HG02973 (cell line): ENCODE measurements around the gene HLA-DRA.
"Not testable (repeated sequence)": the region's sequence is repeated elsewhere in the genome, so short reads cannot be mapped to it uniquely, and the experiment has no call there.

ENCODE experiments used
- ATAC-seq: cut with Tn5 transposase; IDR thresholded peaks from one replicate; pipeline ENCODE4 v1.9.1; 2021; ENCODE audit warnings: moderate library complexity; ENCODE audit not compliant: unreplicated experiment

Gene HLA-DRA

DNA sequence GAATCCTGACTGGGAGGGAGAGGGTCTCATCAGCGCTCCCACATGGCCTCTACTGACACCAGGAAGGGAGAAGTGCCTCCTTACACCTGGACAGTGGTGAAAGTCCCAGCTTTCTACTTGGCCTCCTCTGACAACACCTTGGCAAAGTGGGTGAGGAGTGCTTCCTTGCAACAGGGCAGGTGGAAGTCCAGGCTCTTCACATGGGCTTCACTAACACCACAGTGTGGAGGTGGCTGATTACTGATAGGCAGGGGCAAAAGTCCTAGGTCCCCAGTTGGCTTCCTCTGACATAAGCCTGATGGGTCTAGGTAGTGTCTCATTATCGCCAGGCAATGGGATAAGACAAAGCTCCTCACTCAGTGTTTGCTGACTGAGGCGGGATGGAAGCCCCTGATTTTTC is 9.5 kb upstream of the HLA-DRA start:
- ATAC-seq, result no peak

DNA sequence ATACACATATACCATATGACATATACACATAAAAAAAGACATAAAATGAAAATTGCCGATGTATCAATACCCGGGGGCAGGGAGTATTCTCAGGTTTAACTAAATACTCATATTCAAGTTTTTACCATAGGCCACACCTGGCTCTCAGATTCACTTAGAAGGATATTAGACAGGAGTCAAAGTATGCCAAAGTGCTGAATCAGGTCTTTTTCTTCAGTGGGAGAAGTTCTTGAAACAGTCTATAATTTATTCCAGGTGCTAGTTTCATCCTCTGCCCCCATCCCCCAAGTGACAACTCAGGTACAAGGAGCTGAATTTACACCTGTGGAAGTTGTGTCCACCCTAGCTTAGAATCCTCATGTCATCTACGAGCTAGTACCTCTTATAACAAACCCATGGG is 8.5 kb upstream of the HLA-DRA start:
- no peak for ATAC-seq

DNA sequence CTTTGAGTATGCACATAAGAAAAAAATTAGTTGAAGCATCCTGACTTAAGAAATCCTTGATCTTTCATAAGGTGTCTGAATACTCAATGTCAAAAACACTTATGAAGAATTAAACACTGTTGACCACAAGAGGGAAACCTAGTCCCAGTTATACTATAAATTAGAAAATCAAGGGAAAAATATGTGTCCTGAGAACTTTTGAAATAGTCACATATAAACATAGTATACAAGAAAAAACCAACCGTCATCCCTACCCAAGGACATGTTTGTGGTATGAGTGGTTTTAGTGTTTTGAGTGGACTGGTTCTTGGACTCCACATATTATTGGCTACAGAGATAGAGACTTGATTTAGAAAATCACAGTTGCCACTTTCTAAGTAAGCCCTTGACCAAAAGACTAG is 7.6 kb upstream of the HLA-DRA start:
- no peak for ATAC-seq

DNA sequence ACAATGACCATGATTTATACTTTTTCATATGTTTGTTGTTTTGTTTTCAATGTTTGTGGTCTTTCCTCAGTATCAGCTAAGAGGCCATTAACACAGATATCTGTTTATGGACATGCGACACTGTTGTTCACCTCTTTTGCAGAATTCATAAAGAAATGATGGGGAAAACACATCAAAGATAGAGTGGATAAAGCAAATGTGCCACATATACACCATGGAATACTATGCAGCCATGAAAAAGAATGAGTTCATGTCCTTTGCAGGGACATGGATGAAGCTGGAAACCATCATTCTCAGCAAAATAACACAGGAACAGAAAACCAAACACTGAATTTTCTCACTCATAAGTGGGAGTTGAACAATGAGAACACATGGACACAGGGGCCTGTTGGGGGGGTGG is 5.7 kb upstream of the HLA-DRA start:
- ATAC-seq, result not testable (repeated sequence)

DNA sequence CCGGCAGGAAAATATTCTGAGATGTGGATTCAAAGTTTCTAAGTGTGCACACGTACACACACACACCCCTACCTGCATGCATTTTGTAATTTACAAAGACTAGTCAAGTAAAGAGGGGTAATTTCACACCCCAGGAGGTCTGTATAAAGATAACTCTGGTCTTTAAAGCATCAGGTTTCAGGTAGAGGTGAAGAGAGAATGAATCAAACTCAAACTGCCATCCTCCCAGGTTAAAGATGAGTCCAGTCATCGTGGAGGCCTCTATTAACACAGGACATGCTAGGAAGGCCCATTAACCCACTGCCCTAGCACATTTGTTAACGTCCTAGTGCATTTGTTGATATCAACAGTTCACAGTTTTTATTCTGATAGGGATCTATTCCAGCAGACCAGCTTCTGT is 3.5 kb upstream of the HLA-DRA start:
- ATAC-seq, result no peak

DNA sequence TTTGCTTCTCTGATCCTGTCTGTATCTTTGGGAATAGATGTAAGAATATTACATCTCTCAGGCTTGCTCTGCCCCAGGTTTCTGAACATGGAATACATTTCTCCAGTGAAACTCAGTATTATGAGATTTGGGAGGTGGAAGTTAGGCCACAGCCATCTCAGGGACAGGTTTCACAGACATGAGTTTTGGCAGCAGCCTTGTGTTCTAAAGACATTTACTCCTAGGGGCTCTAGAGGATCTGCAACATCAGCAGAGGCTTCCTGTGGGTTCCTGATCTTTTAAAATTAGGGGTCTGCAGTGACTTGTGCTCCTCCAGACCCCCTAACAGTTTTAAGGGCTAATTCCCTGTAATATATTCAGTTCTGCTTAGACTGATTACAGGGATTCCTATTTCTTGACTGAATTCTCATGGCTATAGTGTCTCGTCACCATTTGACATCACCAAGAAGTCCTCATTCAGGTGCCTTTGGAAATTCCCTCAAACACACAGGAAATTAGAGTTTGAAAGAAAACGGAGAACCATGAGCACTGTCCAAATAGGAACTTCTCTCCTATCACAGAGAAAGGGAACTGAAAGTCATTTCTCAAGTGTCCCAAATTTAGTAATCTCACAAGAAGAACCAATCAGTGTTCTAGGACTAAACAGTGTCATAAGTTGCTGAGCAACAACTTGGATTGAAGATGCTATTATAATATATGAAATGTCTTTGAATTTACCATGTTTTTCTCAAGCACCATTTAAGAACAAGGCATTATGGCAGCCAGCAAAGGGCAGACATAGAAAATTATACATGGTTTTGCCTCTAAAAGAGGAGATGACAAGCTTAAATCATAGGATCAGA is 2.5 kb upstream of the HLA-DRA start:
- peak; percentile 54 for ATAC-seq

DNA sequence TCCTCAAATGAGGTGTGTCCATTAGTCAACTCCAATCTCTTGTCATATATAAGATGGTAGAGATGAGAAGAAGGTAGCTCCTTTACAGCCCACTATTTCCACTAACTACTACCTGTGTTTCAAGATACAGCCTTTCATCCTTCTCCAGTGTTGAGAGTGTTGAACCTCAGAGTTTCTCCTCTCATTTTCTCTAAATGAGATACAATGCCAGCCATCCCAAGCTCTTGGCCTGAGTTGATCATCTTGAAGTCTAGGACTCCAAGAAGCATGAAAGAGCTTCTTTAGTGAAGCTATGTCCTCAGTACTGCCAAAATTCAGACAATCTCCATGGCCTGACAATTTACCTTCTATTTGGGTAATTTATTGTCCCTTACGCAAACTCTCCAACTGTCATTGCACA is 548 bp upstream of the HLA-DRA start:
- ATAC-seq, result peak; percentile 5

DNA sequence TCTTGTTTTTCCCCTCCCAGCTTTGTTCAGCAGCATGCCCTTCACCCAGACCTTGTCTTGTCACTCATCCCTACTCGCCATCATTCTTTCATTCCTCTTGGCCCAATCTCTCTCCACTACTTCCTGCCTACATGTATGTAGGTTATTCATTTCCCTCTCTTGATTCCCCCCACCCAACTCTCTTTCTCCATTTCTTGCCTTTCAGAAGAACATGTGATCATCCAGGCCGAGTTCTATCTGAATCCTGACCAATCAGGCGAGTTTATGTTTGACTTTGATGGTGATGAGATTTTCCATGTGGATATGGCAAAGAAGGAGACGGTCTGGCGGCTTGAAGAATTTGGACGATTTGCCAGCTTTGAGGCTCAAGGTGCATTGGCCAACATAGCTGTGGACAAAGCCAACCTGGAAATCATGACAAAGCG is 2.6 kb downstream of the HLA-DRA start:
- ATAC-seq, result no peak

DNA sequence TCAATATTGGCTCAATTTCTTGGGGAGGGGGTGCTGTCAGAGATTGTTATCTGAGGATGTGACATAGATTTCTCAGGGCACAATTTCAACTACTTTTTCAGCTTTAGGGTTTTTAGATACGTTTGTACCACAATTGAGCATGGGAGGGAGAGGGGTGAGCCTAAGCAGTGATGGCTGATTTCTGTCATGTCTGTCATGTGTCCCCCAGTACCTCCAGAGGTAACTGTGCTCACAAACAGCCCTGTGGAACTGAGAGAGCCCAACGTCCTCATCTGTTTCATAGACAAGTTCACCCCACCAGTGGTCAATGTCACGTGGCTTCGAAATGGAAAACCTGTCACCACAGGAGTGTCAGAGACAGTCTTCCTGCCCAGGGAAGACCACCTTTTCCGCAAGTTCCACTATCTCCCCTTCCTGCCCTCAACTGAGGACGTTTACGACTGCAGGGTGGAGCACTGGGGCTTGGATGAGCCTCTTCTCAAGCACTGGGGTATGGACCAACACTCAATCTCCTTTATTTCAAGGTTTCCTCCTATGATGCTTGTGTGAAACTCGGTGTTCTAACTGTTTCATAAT is 3.4 kb downstream of the HLA-DRA start:
- ATAC-seq, result no peak

DNA sequence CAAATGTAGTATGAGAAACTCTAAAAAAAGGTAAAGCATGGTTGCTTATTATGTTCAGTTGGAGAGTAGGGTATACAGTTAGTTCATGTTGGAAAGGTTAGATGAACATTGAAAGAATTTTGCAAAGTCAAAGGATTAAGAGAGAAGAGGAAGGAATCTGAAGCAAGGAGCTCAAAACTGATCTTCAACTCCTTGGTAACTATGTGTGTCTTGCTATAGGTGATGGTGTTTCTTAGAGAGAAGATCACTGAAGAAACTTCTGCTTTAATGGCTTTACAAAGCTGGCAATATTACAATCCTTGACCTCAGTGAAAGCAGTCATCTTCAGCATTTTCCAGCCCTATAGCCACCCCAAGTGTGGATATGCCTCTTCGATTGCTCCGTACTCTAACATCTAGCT is 4.7 kb downstream of the HLA-DRA start:
- ATAC-seq, result no peak

DNA sequence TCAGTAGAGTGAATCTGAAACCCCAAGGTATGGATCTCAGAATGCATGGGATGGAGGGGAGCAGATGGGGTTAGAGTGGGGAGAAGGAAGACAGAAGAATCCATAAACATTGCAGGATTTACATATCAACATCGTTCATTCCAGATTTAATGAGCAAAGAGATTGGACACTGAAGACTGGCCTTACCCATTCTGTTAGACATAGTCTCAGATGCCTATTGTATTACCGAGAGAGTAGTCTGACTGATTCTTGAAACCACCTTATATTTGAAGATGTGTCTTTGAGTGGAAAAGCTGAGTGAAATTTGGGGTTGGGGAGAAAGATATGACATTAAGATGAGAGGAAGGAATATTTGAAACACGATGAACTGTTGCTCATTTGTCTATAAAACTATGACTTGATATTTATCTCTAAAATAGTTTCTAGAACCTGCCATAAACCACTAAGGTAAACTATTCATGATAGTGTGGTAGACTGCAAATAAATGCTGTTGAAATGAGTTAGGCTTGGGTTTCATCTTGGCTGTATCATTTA is 5.7 kb downstream of the HLA-DRA start:
- no peak for ATAC-seq

DNA sequence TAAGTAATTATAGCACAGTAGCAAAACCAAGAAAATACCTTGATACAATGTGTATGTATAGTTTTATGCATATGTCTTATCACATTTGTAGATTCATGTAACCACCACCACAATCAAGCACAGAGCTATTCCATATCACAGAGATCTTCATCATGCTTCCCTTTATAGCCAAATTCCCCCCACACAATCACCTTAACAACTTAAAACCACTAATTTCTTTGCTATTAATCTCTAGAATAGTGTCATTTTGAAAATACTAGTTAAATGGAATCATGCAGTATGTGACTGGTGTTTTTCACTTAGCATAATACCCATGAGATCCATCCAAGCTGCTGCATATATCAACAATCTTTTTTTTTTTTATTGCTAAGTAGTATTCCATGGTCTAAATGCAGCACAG is 8.2 kb downstream of the HLA-DRA start:
- no peak for ATAC-seq

DNA sequence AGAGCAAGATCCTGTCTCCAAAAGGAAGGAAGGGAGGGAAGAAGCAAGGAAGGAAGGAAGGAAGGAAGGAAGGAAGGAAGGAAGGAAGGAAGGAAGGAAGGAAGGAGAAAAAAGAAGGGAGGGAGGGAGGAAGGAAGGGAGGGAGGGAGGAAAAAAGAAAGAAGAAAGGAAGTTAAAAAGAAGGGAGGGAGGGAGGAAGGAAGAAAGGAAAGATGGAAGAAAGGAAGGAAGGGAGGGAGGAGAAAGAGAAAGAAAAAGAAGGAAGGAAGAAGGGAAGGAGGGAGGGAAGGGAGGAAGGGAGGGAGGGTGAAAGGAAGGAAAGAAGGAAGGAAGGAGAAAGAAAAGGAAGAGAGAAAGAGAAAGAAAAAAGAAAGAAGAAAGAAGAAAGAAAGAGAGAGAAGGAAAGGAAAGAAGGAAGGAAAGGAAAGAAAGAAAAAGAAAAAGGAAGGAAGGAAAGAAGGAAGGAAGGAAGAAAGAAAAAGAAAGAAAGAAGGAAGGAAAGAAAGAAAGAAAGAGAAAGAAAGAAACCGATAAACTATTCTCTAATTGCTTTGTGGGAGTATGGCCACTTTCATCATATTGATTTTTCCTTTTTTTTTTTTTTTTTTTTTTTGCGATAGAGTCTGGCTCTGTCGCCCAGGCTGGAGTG is 9.5 kb downstream of the HLA-DRA start:
- no peak for ATAC-seq

DNA sequence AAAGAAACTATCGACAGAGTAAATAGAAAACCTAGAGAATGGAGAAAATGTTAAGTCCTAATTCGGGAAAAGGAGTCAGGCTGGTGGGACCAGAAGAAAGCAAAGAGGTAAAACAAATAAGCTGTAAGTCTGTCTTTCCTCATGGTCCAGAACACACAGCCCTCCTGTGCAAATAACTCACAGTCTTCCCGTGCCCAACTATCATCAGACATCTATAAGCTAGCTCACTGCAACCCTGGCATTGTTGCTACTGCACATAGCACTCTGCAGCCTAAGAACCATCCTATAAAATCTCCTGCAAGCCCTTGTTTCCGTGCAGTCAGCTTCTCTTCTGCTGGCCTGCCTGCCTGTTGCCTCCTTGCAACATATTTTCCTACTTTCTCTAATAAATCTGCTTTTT is 17.4 kb downstream of the HLA-DRA start:
- no peak for ATAC-seq

DNA sequence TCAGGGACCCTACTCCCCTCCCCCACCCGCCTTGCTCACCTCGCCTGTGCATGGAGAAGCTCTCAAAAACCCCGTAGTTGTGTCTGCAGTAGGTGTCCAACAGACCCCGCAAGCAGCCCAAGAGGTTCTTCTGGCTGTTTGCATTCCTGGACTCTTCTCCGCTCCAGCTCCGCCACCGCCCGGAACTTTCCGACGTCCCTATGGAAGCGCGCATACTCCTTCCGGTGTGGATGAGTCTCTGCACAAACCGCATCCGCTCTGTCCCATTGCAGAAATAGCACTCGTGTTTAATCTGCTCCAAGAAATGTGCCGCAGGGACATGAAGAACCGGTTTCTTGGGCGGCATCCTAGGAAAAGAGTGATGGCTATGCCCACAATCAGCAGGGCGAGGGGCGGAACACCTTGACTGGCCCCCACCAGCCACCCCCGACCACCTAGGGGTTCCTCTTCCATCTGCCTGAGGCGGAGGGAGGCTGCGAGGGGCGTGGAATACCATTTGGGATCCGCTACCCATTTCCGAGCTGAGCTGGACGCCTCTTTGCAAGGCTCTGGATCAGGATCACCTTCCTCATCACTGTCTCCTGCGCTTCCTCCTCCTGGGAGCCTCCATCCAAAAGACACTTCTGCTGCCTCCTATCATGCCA is 20.2 kb downstream of the HLA-DRA start:
- ATAC-seq, result no peak

DNA sequence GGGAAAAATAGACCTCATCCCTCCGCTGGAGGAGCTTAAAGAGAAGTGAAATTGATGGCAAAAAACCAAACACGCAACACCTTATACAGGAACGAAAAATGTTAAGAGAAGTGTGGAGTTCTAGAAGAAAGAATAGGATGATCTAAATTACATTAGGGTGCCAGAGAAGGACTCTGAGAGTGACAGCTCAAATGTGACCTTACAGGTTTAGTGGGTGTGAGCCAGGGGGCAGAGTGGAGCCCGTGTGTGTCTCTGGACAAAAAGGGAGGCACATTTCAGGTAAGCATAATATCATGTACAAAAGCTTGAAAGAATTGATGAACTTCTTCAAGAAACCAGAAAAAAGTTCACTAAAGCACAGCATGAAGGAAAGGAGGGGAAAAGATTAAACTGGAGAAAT is 20.8 kb downstream of the HLA-DRA start:
- no peak for ATAC-seq

DNA sequence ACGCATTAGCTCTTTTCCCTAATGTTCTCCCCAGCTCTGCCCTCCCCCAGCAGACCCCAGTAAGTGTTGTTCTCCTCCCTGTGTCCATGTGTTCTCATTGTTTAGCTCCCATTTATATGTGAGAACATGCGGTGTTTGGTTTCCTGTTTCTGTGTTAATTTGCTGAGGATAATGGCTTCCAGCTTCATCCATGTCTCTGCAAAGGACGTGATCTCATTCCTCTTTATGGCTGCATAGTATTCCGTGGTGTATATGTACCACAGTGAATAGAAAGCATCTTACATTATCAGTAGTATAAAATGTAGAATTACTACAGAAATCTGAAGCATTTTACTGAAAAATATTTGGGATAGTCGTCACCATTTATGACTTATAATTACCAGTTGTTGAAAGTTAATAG is 21.8 kb downstream of the HLA-DRA start:
- ATAC-seq, result no peak

DNA sequence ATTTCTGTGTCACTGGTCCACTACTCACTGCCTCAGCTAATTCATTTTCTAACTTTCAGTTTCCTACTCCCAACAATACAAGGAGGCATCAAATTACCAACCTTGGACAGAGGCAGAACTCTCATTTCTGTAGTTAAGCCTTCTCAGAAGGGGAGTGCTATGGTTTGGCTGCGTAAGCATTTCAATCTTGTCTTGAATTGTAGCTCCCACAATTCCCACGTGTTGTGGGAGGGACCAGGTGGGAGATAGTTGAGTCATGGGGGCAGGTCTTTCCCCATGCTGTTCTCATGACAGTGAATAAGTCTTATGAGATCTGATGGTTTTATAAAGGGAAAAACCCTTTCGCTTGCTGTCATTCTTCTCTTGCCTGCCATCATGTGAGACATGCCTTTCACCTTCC is 22.9 kb downstream of the HLA-DRA start:
- peak; percentile 65 for ATAC-seq

DNA sequence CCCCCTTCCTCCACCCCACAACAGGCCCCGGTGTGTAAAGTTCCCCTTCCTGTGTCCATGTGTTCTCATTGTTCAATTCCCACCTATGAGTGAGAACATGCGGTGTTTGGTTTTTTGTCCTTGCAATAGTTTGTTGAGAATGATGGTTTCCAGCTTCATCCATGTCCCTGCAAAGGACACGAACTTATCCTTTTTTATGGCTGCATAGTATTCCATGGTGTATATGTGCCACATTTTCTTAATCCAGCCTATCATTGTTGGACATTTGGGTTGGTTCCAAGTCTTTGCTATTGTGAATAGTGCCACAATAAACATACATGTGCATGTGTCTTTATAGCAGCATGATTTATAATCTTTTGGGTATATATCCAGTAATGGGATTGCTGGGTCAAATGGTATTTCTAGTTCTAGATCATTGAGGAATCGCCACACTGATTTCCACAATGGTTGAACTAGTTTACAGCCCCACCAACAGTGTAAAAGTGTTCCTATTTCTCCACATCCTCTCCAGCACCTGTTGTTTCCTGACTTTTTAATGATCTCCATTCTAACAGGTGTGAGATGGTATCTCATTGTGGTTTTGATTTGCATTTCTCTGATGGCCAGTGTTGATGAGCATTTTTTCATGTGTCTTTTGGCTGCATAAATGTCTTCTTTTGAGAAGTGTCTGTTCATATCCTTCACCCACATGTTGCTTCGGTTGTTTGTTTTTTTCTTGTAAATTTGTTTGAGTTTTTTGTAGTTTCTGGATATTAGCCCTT is 28.2 kb downstream of the HLA-DRA start:
- not testable (repeated sequence) for ATAC-seq

DNA sequence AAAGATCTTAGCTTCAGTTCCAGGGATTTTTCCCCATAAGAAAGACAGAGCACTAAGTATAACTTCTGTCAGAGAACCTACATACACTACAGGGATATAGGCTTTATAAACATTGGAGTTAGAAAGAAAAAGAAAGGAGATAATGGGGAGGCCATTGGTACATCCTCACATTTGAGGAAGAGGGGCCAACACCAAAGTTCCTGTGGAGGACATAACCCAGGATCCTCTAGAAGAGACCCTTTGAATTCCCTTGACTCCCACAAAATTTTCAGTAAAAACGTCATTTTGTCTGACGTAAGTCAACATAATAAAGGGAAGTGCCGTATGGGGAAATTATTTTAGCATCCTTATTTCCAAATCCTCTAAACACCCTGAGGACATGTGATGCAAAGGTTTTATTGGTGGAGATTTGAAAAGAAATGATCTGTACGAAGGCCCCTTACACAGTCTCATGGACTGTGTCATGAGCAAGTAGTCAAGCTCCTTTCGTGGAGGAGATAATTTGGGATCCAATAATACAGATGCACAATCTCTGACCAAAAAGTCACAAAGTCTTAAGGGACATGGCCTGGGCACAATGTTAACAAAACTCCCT is 33.2 kb downstream of the HLA-DRA start:
- no peak for ATAC-seq
